Smooth muscle cell of the umbilical artery (primary cell): ENCODE measurements around the gene MGAT4B. TPM values are rescaled to one million over a fixed set of nuclear protein-coding genes. Genes with fewer than 3 reads are reported as not detected.

Experiments
- total RNA-seq: library from RNA; depleted of rRNA; stranded (reverse); fragments of >200 nt; gene quantifications from 2 replicates; pipeline ENCODE4 v1.2.3, GENCODE V29; 2014

Gene MGAT4B
- 154 and 261 TPM in 2 replicates for total RNA-seq

GRCh38 chr5:179806250-179807048 is at the start of gene MGAT4B:
Gene MGAT4B (minus strand): TSS chr5:179806866. CDS start chr5:179806583, 283 bp downstream.

DNA sequence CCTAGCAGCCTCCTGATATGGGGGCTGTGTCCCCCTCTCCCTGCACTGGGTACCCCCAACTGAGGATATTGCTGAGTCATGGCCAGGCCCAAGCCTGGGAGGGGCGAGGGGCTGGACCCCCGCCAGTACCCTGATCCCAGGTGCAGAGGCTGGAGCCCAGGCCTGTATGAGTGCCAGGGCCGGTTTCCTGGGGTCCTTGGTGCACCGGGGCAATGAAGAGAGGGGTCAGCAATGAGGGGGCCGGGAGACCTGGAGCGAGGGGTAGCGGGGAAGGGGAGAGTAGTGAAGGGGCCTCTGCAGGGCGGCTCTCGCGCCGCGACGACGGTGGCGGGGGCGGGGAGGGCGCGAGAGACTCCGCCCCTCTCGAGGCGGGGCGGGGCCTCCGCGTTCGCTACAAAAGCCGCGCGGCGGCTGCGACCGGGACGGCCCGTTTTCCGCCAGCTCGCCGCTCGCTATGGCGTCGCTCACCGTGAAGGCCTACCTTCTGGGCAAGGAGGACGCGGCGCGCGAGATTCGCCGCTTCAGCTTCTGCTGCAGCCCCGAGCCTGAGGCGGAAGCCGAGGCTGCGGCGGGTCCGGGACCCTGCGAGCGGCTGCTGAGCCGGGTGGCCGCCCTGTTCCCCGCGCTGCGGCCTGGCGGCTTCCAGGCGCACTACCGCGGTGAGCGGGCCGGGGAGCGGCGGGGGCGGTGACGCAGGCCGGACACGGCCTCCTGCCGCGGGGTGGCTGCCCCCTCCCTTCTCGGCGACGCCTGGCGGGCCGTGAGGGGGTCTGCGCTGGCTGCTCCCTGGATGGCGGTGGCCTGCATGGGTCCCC is 14.0 kb upstream of the MGAT4B start, which contains the start of gene SQSTM1:
Gene SQSTM1 (plus strand): TSS at position 423 of the 815 bp plus-strand sequence. CDS start 32 bp downstream, at position 455.

GRCh38 chr5:179793468-179794139 is 13.1 kb downstream of the MGAT4B start, which contains the start of gene LTC4S:
Gene LTC4S (plus strand): TSS chr5:179793986. CDS start chr5:179794081, 95 bp downstream.

Other genes with a start within 250 kb of the MGAT4B start
- 443 and 574 TPM in 2 replicates for gene HNRNPH1, start 183.2 kb downstream of the MGAT4B start, total RNA-seq
- 0.23 TPM in 1 of 2 replicates, not detected in the other for gene CBY3, start 125.8 kb downstream of the MGAT4B start, total RNA-seq
- gene CANX, start 107.9 kb downstream of the MGAT4B start, total RNA-seq, result 1,153 and 1,230 TPM in 2 replicates
- 6.5 and 9.9 TPM in 2 replicates for gene MAML1, start 74.0 kb downstream of the MGAT4B start, total RNA-seq
- gene LTC4S, start 12.9 kb downstream of the MGAT4B start, total RNA-seq, result 0.59 and 1.0 TPM in 2 replicates
- 861 and 954 TPM in 2 replicates for gene SQSTM1, start 14.0 kb upstream of the MGAT4B start, total RNA-seq
- 11.0 and 14.5 TPM in 2 replicates for gene MRNIP, start 52.0 kb upstream of the MGAT4B start, total RNA-seq
- gene TBC1D9B, start 101.0 kb upstream of the MGAT4B start, total RNA-seq, result 52.9 and 90.9 TPM in 2 replicates